Esophagus muscularis mucosa (tissue), 4 donors: ENCODE data around the gene SH3GL3. TPM values are rescaled to one million over a fixed set of nuclear protein-coding genes. Genes with fewer than 3 reads are reported as not detected.

Experiments used
- DNase-seq: peaks from one replicate; pipeline ENCODE4 v3.0.0-alpha.2; 2017; ENCODE audit errors: extremely low spot score
- H3K27ac ChIP-seq, 4 donors: fragments of 200-600 bp; sonication (generic); replicated peaks in 1 of 4; 1 replicate in 3 of 4; 2 replicates in 1 of 4; pipeline ENCODE4 v1.5.1; 2016 to 2019; ENCODE audit warnings: mild to moderate bottlenecking in 1 of 4
- H3K27me3 ChIP-seq, 4 donors: fragments of 200-600 bp; sonication (generic); one replicate each; pipeline versions ENCODE4 v1.5.1 to v1.6.0; 2016 to 2019
- H3K36me3 ChIP-seq, 4 donors: fragments of 200-600 bp; sonication (generic); one replicate each; pipeline ENCODE4 v1.5.1; 2016 to 2019
- H3K4me1 ChIP-seq, 4 donors: fragments of 200-600 bp; sonication (generic); one replicate each; pipeline ENCODE4 v1.5.1; 2016 to 2019
- H3K4me3 ChIP-seq, 4 donors: fragments of 200-600 bp; sonication (generic); 1 replicate in 2 of 4; 2 replicates in 2 of 4; pipeline ENCODE4 v1.5.1; 2016 to 2019; ENCODE audit warnings: mild to moderate bottlenecking in 4 of 4, moderate library complexity in 1 of 4
- H3K9me3 ChIP-seq, 4 donors: fragments of 200-600 bp; sonication (generic); 1 replicate in 3 of 4; 2 replicates in 1 of 4; pipeline ENCODE4 v1.5.1; 2016 to 2019
- CTCF ChIP-seq, 3 experiments: fragments of 200-600 bp in 2 of 3; fragments of 450-650 bp in 1 of 3; sonication (generic) in 2 of 3; IDR thresholded peaks; one replicate each; pipeline ENCODE4 v1.5.1; 2017 to 2019; ENCODE audit warnings: antibody characterized with exemption in 3 of 3, mild to moderate bottlenecking in 2 of 3, moderate library complexity in 1 of 3
- EP300 ChIP-seq: sonication (generic); formaldehyde crosslinking; IDR thresholded peaks from one replicate; pipeline ENCODE4 v1.6.1; 2017; ENCODE audit warnings: antibody characterized with exemption
- POLR2A ChIP-seq: fragments of 450-650 bp; IDR thresholded peaks from one replicate; pipeline ENCODE4 v1.6.1; 2017; ENCODE audit warnings: antibody characterized with exemption, moderate library complexity, mild to moderate bottlenecking, low read depth
- POLR2AphosphoS5 ChIP-seq, 2 donors: sonication (generic); formaldehyde crosslinking; IDR thresholded peaks; one replicate each; pipeline ENCODE4 v1.6.1; 2017; ENCODE audit warnings: antibody characterized with exemption in 2 of 2
- WGBS: methylation state at CpG from one replicate; pipeline ENCODE4 v1.1.5; 2018; 5-methylcytosine and 5-hydroxymethylcytosine counted together
- intact Hi-C: fragments of 100-400 bp; cut with DNase I; formaldehyde crosslinking; loops from one replicate; pipeline ENCODE4 v1.15.1; 2023
- total RNA-seq, 4 donors: library from RNA; depleted of rRNA; stranded (reverse); fragments of >200 nt; gene quantifications; one replicate each; pipeline versions ENCODE4 v1.1.0 to v1.2.1, GENCODE V29; 2016

The SH3GL3 gene
- total RNA-seq, 4 donors from 2014 or later = 0.19 TPM; not detected in 3

DNA sequence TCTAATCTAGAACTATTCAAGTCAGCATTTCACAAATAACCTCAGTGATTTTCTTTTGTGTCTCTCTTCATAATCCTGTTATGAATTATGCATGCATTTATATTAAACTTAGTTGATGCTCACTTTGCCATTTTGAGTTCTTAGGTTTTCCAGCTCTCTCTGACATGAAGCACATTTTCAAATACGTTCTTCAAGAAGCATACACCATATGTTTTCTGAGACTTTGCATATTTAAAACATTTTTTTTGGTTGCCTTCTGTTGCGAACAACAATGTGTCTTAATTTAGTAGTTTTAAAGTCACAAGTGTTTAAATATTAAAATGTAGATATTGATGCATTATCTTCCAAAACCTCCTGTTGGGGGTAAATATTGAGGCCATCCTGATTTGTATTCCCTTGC is 37.5 kb downstream of the SH3GL3 start:
- no peak for DNase-seq
- TF ChIP-seq POLR2A (no peak), POLR2AphosphoS5 (IDR thresholded peaks at IDR 0.05) (no peak), EP300 (no peak), CTCF (IDR thresholded peaks at IDR 0.05) (no peak)
- intact Hi-C loops = no loop called here
- 87% methylated on average over 2 of the region's 2 CpGs for WGBS
- Histone ChIP-seq H3K9me3 (peaks cover 0 to 10% (median 8%) of the 10 kb centered on the region in 4 donors), H3K27me3 (no peaks in the 10 kb centered on the region), H3K4me3 (no peak overlapping the region), H3K36me3 (no peaks in the 10 kb centered on the region), H3K27ac (no peak overlapping the region), H3K4me1 (no peaks in the 10 kb centered on the region)

DNA sequence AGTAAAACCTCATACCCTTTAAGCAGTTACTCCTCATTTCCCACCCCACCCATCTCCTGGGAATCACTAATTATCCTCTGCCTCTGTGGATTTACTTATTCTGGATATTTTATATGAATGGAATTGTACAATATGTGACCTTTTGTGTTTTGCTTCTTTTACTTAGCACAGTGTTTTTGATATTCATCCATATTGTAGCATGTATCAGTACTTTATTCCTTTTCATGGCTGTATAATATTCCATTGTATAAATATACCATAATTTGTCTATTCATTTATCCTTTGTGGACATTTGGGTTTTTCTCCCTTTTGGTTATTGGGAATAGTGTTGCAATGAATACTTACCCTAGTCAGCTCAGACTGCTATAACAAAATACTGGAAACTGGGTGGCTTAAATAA is 39.2 kb downstream of the SH3GL3 start:
- Histone ChIP-seq H3K27ac (no peak overlapping the region), H3K4me3 (no peak overlapping the region), H3K9me3 (peaks cover 0 to 10% (median 8%) of the 10 kb centered on the region in 4 donors), H3K4me1 (no peaks in the 10 kb centered on the region), H3K27me3 (no peaks in the 10 kb centered on the region), H3K36me3 (no peaks in the 10 kb centered on the region)
- DNase-seq = no peak
- no peak for TF ChIP-seq POLR2A
- no peak for TF ChIP-seq EP300
- no peak for TF ChIP-seq POLR2AphosphoS5 (IDR thresholded peaks at IDR 0.05)
- TF ChIP-seq CTCF (IDR thresholded peaks at IDR 0.05) = no peak
- intact Hi-C loops = no loop called here

DNA sequence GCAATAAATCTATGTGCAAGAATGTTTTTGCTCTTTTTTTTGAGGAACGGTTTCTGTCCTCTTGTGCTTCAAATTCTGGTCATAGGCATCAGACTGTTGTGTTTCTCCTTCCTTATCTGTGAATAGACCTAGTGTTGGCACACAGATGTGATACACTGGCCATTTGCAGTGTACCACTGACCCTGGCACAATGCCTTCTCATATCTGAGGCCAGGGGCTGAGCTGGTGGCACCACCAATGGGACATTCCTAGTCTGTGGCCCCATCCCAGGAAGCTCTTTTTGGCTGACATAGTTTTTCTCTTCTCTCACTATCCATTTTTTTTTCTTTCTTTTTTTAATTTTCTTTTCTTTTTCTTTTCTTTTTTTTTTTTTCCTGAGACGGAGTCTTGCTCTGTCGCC is 40.4 kb downstream of the SH3GL3 start:
- H3K4me3 ChIP-seq = no peak overlapping the region
- peaks cover 0 to 10% (median 8%) of the 10 kb centered on the region in 4 donors for H3K9me3 ChIP-seq
- intact Hi-C loops = no loop called here
- no peaks in the 10 kb centered on the region for H3K27me3 ChIP-seq
- TF ChIP-seq POLR2AphosphoS5 (IDR thresholded peaks at IDR 0.05) = no peak
- no peak for TF ChIP-seq CTCF (IDR thresholded peaks at IDR 0.05)
- TF ChIP-seq POLR2A = no peak
- no peak for TF ChIP-seq EP300
- peak; percentile 4 for DNase-seq
- no peak overlapping the region for H3K27ac ChIP-seq
- H3K36me3 ChIP-seq = no peaks in the 10 kb centered on the region
- H3K4me1 ChIP-seq = no peaks in the 10 kb centered on the region
- WGBS = 91% methylated on average over 3 of the region's 3 CpGs

GRCh38 chr15:83489690-83490089 is 42.5 kb downstream of the SH3GL3 start:
- DNase-seq = peak; percentile 24
- Histone ChIP-seq H3K4me3 (no peak overlapping the region), H3K27ac (no peak overlapping the region), H3K9me3 (peaks cover 0 to 9% (median 0%) of the 10 kb centered on the region in 4 donors), H3K27me3 (no peaks in the 10 kb centered on the region), H3K4me1 (no peaks in the 10 kb centered on the region), H3K36me3 (no peaks in the 10 kb centered on the region)
- TF ChIP-seq EP300 (no peak), CTCF (IDR thresholded peaks at IDR 0.05) (no peak), POLR2AphosphoS5 (IDR thresholded peaks at IDR 0.05) (no peak)
- 90% methylated on average over 2 of the region's 2 CpGs for WGBS
- intact Hi-C loops = no loop called here

GRCh38 chr15:83491486-83491885 is 44.3 kb downstream of the SH3GL3 start:
- Histone ChIP-seq H3K9me3 (peaks cover 0 to 4% (median 0%) of the 10 kb centered on the region in 4 donors), H3K4me3 (no peak overlapping the region), H3K27me3 (no peaks in the 10 kb centered on the region), H3K36me3 (no peaks in the 10 kb centered on the region), H3K4me1 (no peaks in the 10 kb centered on the region), H3K27ac (no peak overlapping the region)
- TF ChIP-seq POLR2AphosphoS5 (IDR thresholded peaks at IDR 0.05) = no peak
- no peak for TF ChIP-seq CTCF (IDR thresholded peaks at IDR 0.05)
- TF ChIP-seq EP300 = no peak
- TF ChIP-seq POLR2A = no peak
- intact Hi-C loops = no loop called here
- 63% methylated on average over 5 of the region's 5 CpGs for WGBS
- peak; percentile 70 for DNase-seq
